OCI-LY1 (cell line): ENCODE results near the gene ZBTB5.

Experiments used
- H2AFZ ChIP-seq: fragments of 200-600 bp; sonication (generic), shearing (Covaris generic); 2 replicates; pipeline ENCODE4 v1.6.0; 2014; ENCODE audit warnings: antibody characterized with exemption, mild to moderate bottlenecking, low read length
- H3F3A ChIP-seq: fragments of 200-600 bp; sonication (generic), shearing (Covaris generic); 2 replicates; pipeline ENCODE4 v1.6.0; 2014; ENCODE audit warnings: mild to moderate bottlenecking, antibody characterized with exemption, low read length, moderate library complexity; ENCODE audit not compliant: insufficient read depth
- H3K27ac ChIP-seq: fragments of 200-600 bp; sonication (generic); 2 replicates; pipeline ENCODE4 v1.5.1; 2014; ENCODE audit warnings: low read length, mixed run types, mild to moderate bottlenecking, low read depth; ENCODE audit not compliant: poor library complexity, severe bottlenecking
- H3K27me3 ChIP-seq: fragments of 200-600 bp; sonication (generic); 2 replicates; pipeline ENCODE4 v1.6.0; 2014; ENCODE audit warnings: antibody characterized with exemption, mild to moderate bottlenecking, low read length, moderate library complexity; ENCODE audit not compliant: insufficient read depth
- H3K36me3 ChIP-seq: fragments of 200-600 bp; sonication (generic); 2 replicates; pipeline ENCODE4 v1.6.1; 2014; ENCODE audit warnings: mild to moderate bottlenecking, antibody characterized with exemption, low read length, moderate library complexity, mixed read lengths; ENCODE audit not compliant: insufficient read depth
- H3K4me1 ChIP-seq: fragments of 200-600 bp; sonication (generic); 2 replicates; pipeline ENCODE4 v1.5.1; 2014; ENCODE audit warnings: mild to moderate bottlenecking, low read length, moderate library complexity; ENCODE audit not compliant: insufficient read depth, severe bottlenecking
- H3K4me2 ChIP-seq: fragments of 200-600 bp; sonication (generic), shearing (Covaris generic); 2 replicates; pipeline ENCODE4 v1.6.1; 2014; ENCODE audit warnings: low read length
- H3K4me3 ChIP-seq: fragments of 200-600 bp; sonication (generic); 2 replicates; pipeline ENCODE4 v1.5.1; 2014; ENCODE audit warnings: low read length, low read depth, mild to moderate bottlenecking, mixed read lengths; ENCODE audit not compliant: poor library complexity, severe bottlenecking
- H3K79me2 ChIP-seq: fragments of 200-600 bp; shearing (Covaris generic); 2 replicates; pipeline ENCODE4 v1.6.1; 2016; ENCODE audit warnings: mixed run types, low read length, mixed read lengths; ENCODE audit not compliant: insufficient read depth
- H3K9ac ChIP-seq: fragments of 200-600 bp; sonication (generic), shearing (Covaris generic); 2 replicates; pipeline ENCODE4 v1.6.1; 2014; ENCODE audit warnings: mild to moderate bottlenecking, low read length, mixed read lengths
- H3K9me2 ChIP-seq: fragments of 200-600 bp; sonication (generic), shearing (Covaris generic); 2 replicates; pipeline ENCODE4 v1.6.1; 2014; ENCODE audit warnings: low read depth, mild to moderate bottlenecking, low read length, mixed read lengths
- H3K9me3 ChIP-seq: fragments of 200-600 bp; shearing (Covaris generic); 2 replicates; pipeline ENCODE4 v1.6.1; 2014; ENCODE audit warnings: low read length, mixed read lengths
- H4K20me1 ChIP-seq: fragments of 200-600 bp; sonication (generic), shearing (Covaris generic); 2 replicates; pipeline ENCODE4 v1.6.0; 2016; ENCODE audit warnings: mild to moderate bottlenecking, low read length; ENCODE audit not compliant: insufficient read depth
- CTCF ChIP-seq: fragments of 200-600 bp; sonication (generic), shearing (Covaris generic); IDR thresholded peaks from 2 replicates; pipeline ENCODE4 v1.5.1; 2017; ENCODE audit warnings: mild to moderate bottlenecking, antibody characterized with exemption, low read length, moderate library complexity, mixed read lengths
- EZH2 ChIP-seq: fragments of 200-600 bp; sonication (generic), shearing (Covaris generic); IDR thresholded peaks from 2 replicates; pipeline ENCODE4 v1.8.0; 2017; ENCODE audit warnings: borderline replicate concordance, mixed run types, mild to moderate bottlenecking, antibody characterized with exemption, low read length, moderate library complexity, mixed read lengths

ZBTB5 gene

GRCh38 chr9:37466037-37466709 is 923 bp upstream of the ZBTB5 start:
- peak overlapping the region; percentile 86 for H3K4me3 ChIP-seq
- peaks cover 34% of the 10 kb centered on the region for H3K79me2 ChIP-seq
- H2AFZ ChIP-seq = 0 out of 2 replicates have a peak overlapping the region, but pooled peaks have one; percentile 2
- H4K20me1 ChIP-seq = no peaks in the 10 kb centered on the region
- no peak for TF ChIP-seq EZH2
- no peak for TF ChIP-seq CTCF
- no peaks in the 10 kb centered on the region for H3K9me3 ChIP-seq
- no peaks in the 10 kb centered on the region for H3K27me3 ChIP-seq
- H3K4me2 ChIP-seq = peak overlapping the region; percentile 95
- H3K9me2 ChIP-seq = no peaks in the 10 kb centered on the region
- H3K4me1 ChIP-seq = peaks cover 41% of the 10 kb centered on the region
- no peaks in the 10 kb centered on the region for H3F3A ChIP-seq
- H3K9ac ChIP-seq = peak overlapping the region; percentile 85
- peak overlapping the region; percentile 90 for H3K27ac ChIP-seq
- H3K36me3 ChIP-seq = no peaks in the 10 kb centered on the region

- H3F3A ChIP-seq = no peaks in the 10 kb centered on the region
- H3K4me2 ChIP-seq = peak overlapping the region; percentile 96
- peak overlapping the region; percentile 90 for H3K27ac ChIP-seq
- H4K20me1 ChIP-seq = no peaks in the 10 kb centered on the region
- peak overlapping the region; percentile 87 for H3K9ac ChIP-seq
- no peaks in the 10 kb centered on the region for H3K27me3 ChIP-seq
- H3K36me3 ChIP-seq = peaks cover 7% of the 10 kb centered on the region; the same call in 1 of the 2 replicates
- no peak overlapping the region for H2AFZ ChIP-seq
- peaks cover 41% of the 10 kb centered on the region for H3K4me1 ChIP-seq
- no peak for TF ChIP-seq CTCF
- TF ChIP-seq EZH2 = no peak
- peak overlapping the region; percentile 86 for H3K4me3 ChIP-seq
- no peaks in the 10 kb centered on the region for H3K9me2 ChIP-seq
- no peaks in the 10 kb centered on the region for H3K9me3 ChIP-seq
- peaks cover 48% of the 10 kb centered on the region for H3K79me2 ChIP-seq
Observed at GRCh38 chr9:37464426-37465248, 613 bp downstream of the ZBTB5 start.

GRCh38 chr9:37464006-37464405 is 1.2 kb downstream of the ZBTB5 start:
- Histone ChIP-seq H3K9me2 (no peaks in the 10 kb centered on the region), H3K4me2 (peak overlapping the region; percentile 96), H3F3A (no peaks in the 10 kb centered on the region), H3K27ac (peak overlapping the region; percentile 90), H3K9me3 (no peaks in the 10 kb centered on the region), H4K20me1 (no peaks in the 10 kb centered on the region), H3K27me3 (no peaks in the 10 kb centered on the region), H3K4me1 (peaks cover 44% of the 10 kb centered on the region), H2AFZ (no peak overlapping the region), H3K79me2 (peaks cover 51% of the 10 kb centered on the region), H3K9ac (peak overlapping the region; percentile 87), H3K36me3 (peaks cover 7% of the 10 kb centered on the region; the same call in 1 of the 2 replicates), H3K4me3 (peak overlapping the region; percentile 86)
- TF ChIP-seq EZH2 (no peak), CTCF (no peak)
